ENCODE measurements around the gene SP3.

SP3 gene

GRCh38 chr2:173966274-173967098 is 1.3 kb upstream of the SP3 start:
- no peak for DNase-seq (ENCODE audit: low read depth in 2 of 2)

GRCh38 chr2:173964565-173965371 is 405 bp downstream of the SP3 start:
- DNase-seq (ENCODE audit: low read depth in 2 of 2) = peak; percentile 73 to 74

DNA sequence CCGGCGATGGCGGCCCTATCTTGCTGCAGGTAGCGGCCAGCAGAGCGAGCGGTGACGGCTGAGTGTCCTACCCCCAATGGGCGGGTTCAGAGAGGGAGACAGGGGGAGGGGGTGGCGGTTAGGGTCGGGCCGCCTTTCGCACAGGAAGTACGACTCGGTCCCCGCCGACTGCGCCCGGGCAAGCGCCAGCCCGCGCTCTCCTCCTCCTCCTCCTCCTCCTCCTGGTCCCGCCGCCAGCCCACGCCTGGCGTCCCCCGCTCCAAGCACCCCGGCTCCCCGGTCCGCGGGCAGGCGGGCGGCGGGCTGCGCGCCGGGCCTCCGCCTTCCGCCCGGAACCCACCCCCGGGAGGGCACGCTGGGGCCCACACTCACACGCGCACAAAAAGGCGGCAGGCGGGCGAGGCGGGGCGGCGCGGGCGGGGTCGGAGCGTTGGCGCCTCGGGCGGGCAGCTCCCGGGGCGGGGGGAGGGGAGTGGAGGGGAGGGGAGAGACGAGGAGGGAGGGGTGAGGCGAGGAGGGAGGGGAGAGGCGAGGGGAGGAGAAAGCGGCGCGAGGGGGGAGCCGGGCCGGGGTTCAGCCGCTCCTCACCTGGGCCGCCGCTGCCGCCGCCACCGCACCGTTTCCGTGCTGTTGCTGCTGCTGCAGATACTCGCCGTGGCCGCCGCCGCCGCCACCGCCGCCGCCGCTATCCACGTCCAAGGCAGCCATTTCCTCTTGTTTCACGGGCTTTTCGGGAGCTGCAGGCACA is 1.2 kb downstream of the SP3 start:
- DNase-seq (ENCODE audit: low read depth in 2 of 2) = peak; percentile 86 to 89

- DNase-seq (ENCODE audit: low read depth in 2 of 2) = no peak
Observed at GRCh38 chr2:173963323-173963816, 1.8 kb downstream of the SP3 start.

GRCh38 chr2:173962583-173963110 is 2.5 kb downstream of the SP3 start:
- DNase-seq (ENCODE audit: low read depth in 2 of 2) = no peak

DNA sequence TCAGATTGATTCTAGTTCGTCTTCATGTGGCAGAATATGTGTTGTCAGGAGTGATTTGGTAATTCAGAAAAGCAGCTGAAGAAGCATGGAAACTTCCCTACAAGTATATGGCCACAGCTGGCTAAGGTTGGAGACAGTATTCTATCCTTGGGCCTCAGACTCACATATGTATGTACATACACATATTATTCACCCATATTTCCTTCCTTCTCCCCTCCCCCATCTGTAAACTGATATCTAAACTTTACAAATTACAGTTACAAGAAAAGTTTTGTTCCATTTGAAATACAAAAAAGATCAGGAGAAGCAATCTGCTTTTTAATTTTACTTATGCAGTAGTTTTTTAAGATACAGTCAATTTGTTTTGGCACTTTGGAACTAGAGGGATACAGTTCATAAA is 3.1 kb downstream of the SP3 start:
- DNase-seq (ENCODE audit: low read depth in 2 of 2) = no peak

DNA sequence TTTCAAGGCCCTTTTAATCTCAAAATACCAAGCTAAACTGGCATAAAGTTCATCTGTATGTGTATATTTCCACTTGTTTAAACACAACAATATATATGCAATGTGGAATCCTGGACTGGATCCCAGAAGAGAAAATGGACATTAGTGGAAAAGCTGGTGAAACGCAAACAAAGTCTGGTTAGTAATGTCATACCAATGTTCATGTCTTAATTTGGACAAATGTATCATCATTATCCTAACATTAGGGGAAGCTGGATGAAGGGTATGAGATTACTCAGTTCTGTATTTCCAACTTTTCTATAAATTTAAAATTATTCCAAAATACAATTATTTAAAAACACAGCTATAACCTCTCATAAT is 3.8 kb downstream of the SP3 start:
- no peak for DNase-seq (ENCODE audit: low read depth in 2 of 2)

GRCh38 chr2:173959909-173960308 is 5.3 kb downstream of the SP3 start:
- DNase-seq (ENCODE audit: low read depth in 2 of 2) = no peak

GRCh38 chr2:173959358-173959884 is 5.8 kb downstream of the SP3 start:
- no peak for DNase-seq (ENCODE audit: low read depth in 2 of 2)

GRCh38 chr2:173958198-173958846 is 6.9 kb downstream of the SP3 start:
- no peak for DNase-seq (ENCODE audit: low read depth in 2 of 2)

DNA sequence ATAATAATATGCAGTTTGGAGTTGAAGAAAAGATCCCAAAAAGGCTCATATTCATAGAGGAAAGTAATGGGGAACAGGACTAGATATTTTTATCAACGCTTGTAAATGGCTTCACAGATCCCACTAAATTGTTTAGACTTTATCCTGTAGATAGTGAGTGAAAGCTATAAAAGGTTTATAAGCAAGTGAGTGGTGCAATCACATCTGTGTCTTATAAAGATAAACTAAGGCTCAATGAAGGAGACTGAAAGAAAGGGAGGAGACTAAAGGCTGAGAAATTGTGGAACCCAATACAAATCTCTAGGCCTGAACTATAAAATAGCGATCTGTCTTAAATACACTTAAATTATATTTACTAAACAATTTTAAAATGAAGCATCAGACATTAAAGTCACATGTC is 7.7 kb downstream of the SP3 start:
- no peak for DNase-seq (ENCODE audit: low read depth in 2 of 2)

- DNase-seq (ENCODE audit: low read depth in 2 of 2) = no peak
Observed at GRCh38 chr2:173956454-173956853, 8.7 kb downstream of the SP3 start.

- no peak for DNase-seq (ENCODE audit: low read depth in 2 of 2)
Observed at GRCh38 chr2:173955867-173956266, 9.3 kb downstream of the SP3 start.

DNA sequence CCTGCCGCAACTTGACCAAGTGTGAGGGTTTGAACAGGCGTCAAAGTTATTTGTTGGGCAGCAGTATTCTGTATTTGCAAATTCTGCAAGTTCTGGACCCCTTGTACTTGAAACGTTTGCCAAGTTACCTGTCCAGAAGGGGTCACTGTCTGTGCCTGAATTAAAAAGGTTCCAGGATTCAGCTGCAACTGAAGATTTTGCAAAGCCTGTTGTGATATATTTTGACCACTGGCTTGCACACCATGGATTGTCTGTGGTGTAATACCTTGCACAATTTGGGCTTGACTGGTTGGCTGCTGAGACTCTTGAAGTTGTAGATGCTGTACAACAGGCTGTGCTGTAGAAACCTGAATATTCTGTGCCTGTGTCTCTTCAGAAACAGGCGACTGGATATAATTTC is 10.2 kb downstream of the SP3 start:
- no peak for DNase-seq (ENCODE audit: low read depth in 2 of 2)

GRCh38 chr2:173953047-173953424 is 12.1 kb downstream of the SP3 start:
- DNase-seq (ENCODE audit: low read depth in 2 of 2) = no peak

GRCh38 chr2:173952267-173953046 is 12.7 kb downstream of the SP3 start:
- no peak for DNase-seq (ENCODE audit: low read depth in 2 of 2)

DNA sequence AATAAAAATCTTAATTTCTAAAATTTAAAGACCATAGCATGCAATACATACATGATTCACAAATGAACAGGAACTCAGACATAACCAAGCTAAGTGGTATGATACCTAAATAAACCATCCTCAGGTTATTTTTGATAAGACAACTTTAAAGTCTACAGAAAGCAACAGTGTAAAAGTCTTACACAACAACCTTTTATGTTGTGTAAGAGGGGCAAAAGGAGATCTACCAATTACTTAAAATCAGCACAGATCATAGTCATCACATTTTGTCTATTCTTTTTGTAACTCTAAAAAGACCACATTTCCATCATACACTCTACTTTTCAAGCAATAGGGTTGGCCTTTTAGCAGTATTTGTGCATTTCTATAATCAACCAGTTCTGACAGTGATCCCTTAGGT is 16.3 kb downstream of the SP3 start:
- no peak for DNase-seq (ENCODE audit: low read depth in 2 of 2)

- no peak for DNase-seq (ENCODE audit: low read depth in 2 of 2)
Observed at GRCh38 chr2:173948198-173948597, 17.0 kb downstream of the SP3 start.

GRCh38 chr2:173947131-173947530 is 18.0 kb downstream of the SP3 start:
- DNase-seq (ENCODE audit: low read depth in 2 of 2) = no peak

GRCh38 chr2:173943738-173944137 is 21.4 kb downstream of the SP3 start:
- DNase-seq (ENCODE audit: low read depth in 2 of 2) = no peak
